ENCODE results near the gene TMEM143. TPM values are rescaled to one million over a fixed set of nuclear protein-coding genes. Genes with fewer than 3 reads are reported as not detected.

TMEM143 gene
- total RNA-seq, result 4.4 and 5.0 TPM in 2 replicates

DNA sequence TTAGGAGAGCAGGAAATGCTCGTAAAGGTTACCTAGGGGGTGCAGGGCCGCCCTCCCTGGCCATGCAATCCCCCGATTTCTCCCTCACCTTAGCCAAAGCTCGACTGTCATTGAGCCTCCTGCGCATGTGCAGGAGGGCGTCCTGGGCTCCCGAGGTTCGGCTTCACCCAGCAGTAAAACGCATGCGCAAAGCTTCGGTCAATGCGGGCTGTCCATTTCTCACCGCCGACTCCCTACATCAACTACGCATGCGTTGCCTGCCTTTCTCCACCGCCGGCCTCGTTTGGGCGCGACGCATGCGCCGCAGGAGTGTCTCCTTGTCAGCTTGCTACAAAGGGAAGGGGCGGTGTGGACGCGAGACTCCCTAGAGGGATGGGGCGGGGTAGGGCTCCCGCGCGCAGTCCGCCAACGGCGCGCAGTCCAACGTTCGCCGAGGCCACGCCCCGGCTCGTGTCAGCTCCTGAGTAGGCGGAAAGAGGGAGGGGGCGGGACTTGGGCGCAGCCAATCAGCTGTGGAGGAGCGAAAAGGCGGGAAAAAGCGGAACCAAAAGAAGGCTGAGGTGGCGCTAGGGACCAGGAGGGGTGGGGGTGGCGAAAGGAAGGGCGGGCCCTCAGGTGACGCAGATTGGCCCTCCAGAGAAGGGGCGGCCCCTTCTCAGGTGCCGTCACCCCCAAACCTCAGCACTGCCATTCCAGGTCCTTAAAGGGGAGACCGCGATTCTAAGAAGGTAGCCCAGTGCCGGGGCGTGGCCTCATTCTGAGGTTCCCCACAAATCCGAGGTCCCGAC is at the start of gene TMEM143, which contains the start of gene SYNGR4:
Gene TMEM143 (minus strand): TSS at position 131 of the 788 bp plus-strand sequence. CDS start 20 bp downstream, at position 111.
Gene SYNGR4 (plus strand): TSS at position 558 of the 788 bp plus-strand sequence. CDS start 1,476 bp downstream, outside the sequence.

DNA sequence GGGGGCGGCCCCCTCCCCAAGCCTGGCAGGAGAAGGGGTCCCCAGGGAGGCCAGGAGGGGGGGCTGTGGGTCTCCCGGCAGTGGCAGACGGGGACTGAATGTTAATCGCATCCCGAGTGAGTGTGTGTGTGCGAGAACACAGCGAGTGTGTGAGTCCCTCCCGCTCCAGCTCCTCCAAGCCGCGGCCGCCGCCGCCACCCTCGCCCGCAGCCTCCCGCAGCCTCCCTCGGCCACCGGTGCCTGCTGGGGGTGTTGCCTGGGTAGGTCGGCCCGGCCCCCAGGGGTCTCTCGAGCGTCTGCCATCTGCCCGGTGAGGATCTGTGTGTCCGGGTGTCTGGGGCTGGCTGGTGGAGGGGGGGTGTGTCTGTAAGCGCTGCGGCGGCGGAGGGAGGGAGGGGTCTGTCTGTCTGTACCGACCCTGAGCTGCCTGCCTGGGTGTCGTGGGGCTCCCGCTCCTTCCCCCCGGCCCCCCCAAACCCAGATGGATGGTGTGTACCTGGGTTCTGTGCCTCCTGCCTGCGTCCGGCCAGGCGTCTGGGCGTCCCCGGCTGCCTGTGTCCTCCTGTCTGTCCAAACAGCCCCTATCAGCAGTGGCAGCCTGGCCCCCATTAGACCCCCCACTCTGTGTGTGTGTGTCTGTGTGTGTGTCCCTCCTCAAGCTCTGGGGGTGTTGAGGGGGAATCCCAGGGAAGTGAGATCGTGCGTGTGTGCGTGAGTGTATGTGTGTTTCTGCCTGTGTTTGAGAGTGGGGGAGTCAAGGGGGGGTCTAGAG is 30.0 kb upstream of the TMEM143 start, which contains the start of gene GRIN2D:
Gene GRIN2D (plus strand): TSS at position 110 of the 772 bp plus-strand sequence. CDS start 4,725 bp downstream, outside the sequence.

DNA sequence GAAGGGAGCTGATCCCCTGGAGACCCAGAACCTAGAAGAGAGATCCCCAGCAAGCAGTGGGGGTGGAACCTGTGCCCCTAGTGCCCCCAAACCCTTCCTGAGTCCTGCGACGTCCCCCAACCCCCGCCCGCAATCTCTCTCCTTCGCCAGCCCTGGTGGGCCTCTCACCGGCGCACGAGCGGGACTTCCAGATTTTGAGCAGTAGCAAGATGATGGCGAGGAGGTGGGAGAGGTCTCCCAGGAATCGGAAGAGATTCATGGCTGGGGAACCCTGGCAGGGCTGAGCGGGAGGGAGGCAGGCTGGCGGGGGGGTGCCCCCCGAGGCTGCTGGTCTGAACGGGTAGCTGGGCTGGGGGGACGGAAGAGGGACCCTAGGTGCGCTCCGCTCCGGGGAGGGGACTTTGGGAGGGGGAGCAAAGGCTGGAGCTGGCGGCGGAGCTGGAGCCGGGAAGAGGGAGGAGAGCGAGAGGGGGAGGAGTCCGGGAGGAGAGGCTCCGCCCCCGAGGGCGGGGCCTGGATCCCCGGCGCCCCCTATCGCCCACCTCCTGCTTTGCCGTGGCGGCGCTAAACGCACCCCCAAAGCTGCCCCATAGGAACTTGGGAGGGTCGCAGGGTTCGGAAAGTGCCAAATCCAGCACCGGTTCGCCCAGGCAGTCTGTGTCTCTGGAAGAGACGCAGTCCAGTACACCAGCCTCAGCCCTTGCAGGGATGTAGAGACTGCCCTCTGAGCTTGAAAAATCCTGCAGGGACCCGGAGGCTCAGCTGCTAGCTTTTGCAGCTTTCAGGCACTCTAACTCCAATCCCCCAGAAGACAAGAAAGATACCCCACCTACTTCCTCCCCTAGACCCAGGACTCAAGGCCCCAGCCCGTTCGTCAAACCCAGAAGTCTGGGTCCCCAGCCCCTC is 27.6 kb upstream of the TMEM143 start, which contains the start of gene KDELR1:
Gene KDELR1 (minus strand): TSS at position 452 of the 906 bp plus-strand sequence. CDS start 193 bp downstream, at position 259.

DNA sequence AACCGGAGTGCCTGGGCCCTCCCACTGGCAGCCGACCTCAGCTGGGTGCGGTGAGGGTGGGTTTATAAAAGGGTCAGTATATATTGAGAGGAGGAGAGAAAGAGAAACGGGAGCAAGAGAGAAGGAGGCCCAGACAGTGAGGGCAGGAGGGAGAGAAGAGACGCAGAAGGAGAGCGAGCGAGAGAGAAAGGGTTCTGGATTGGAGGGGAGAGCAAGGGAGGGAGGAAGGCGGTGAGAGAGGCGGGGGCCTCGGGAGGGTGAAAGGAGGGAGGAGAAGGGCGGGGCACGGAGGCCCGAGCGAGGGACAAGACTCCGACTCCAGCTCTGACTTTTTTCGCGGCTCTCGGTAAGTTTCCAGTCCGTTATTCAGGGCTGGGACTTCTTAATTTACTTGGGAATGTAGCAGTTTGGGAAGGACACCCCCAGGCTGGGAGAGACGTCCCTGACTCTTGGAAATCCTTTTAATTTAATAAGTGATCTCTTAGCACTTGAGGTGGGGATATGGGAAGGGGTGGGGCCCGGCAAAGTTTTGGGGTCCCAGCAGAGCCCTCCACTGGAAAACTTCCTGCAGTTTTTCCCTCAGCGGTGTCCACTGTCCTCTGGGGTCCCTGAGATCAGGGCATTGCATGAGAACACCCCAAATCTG is 38.4 kb downstream of the TMEM143 start, which contains the start of gene EMP3:
Gene EMP3 (plus strand): TSS at position 288 of the 646 bp plus-strand sequence. CDS start 1,293 bp downstream, outside the sequence.

Other genes starting within 250 kb of the TMEM143 start
- gene LIG1, start 193.6 kb downstream of the TMEM143 start, total RNA-seq, result 46.5 and 50.0 TPM in 2 replicates
- gene ZSWIM9, start 193.3 kb downstream of the TMEM143 start, total RNA-seq, result 2.9 TPM in 2 replicates
- gene CARD8, start 108.0 kb downstream of the TMEM143 start, total RNA-seq, result 220 and 254 TPM in 2 replicates
- 1.5 and 3.2 TPM in 2 replicates for gene ZNF114, start 93.9 kb downstream of the TMEM143 start, total RNA-seq
- 33.2 and 47.0 TPM in 2 replicates for gene EMP3, start 38.4 kb downstream of the TMEM143 start, total RNA-seq
- not detected in 2 replicates for gene SYNGR4, start 427 bp upstream of the TMEM143 start, total RNA-seq
- gene KDELR1, start 27.6 kb upstream of the TMEM143 start, total RNA-seq, result 80.3 and 101 TPM in 2 replicates
- 0.40 and 0.57 TPM in 2 replicates for gene GRIN2D, start 29.7 kb upstream of the TMEM143 start, total RNA-seq
- gene GRWD1, start 82.0 kb upstream of the TMEM143 start, total RNA-seq, result 48.3 and 54.2 TPM in 2 replicates
- gene KCNJ14, start 91.6 kb upstream of the TMEM143 start, total RNA-seq, result 0.57 and 0.66 TPM in 2 replicates
- gene CYTH2, start 105.4 kb upstream of the TMEM143 start, total RNA-seq, result 65.1 and 96.0 TPM in 2 replicates
- under 0.01 and 0.22 TPM in 2 replicates for gene LMTK3, start 147.9 kb upstream of the TMEM143 start, total RNA-seq
- not detected in 2 replicates for gene SULT2B1, start 188.2 kb upstream of the TMEM143 start, total RNA-seq
- gene SPACA4, start 242.8 kb upstream of the TMEM143 start, total RNA-seq, result not detected in 2 replicates